GM19238 (cell line): Measurements from ENCODE around the gene FXYD6.

Experiments used
- DNase-seq: peaks from one replicate; pipeline ENCODE4 v3.0.0; 2011; ENCODE audit warnings: low spot score; ENCODE audit not compliant: insufficient read length

The FXYD6 gene

GRCh38 chr11:117887431-117888138, 11.1 kb upstream of the FXYD6 start:
- no peak for DNase-seq

- no peak for DNase-seq
Measured at GRCh38 chr11:117885777-117886176, 9.3 kb upstream of the FXYD6 start.

- no peak for DNase-seq
Measured at GRCh38 chr11:117884994-117885393, 8.5 kb upstream of the FXYD6 start.

- DNase-seq = no peak
Measured at GRCh38 chr11:117883063-117883462, 6.6 kb upstream of the FXYD6 start.

GRCh38 chr11:117882311-117882905, 6.0 kb upstream of the FXYD6 start:
- no peak for DNase-seq

GRCh38 chr11:117881217-117881616, 4.8 kb upstream of the FXYD6 start:
- no peak for DNase-seq

GRCh38 chr11:117879516-117880480, 3.3 kb upstream of the FXYD6 start:
- DNase-seq = no peak

GRCh38 chr11:117878939-117879475, 2.5 kb upstream of the FXYD6 start:
- no peak for DNase-seq

GRCh38 chr11:117878314-117878938, 2.0 kb upstream of the FXYD6 start:
- no peak for DNase-seq

GRCh38 chr11:117877120-117877784, 794 bp upstream of the FXYD6 start:
- no peak for DNase-seq

GRCh38 chr11:117876059-117876340, 458 bp downstream of the FXYD6 start:
- DNase-seq = no peak

GRCh38 chr11:117875382-117876058, 938 bp downstream of the FXYD6 start:
- DNase-seq = no peak

GRCh38 chr11:117874910-117875381, 1.5 kb downstream of the FXYD6 start:
- no peak for DNase-seq

GRCh38 chr11:117874253-117874909, 2.1 kb downstream of the FXYD6 start:
- DNase-seq = no peak

- no peak for DNase-seq
Measured at GRCh38 chr11:117873828-117874125, 2.7 kb downstream of the FXYD6 start.

- no peak for DNase-seq
Measured at GRCh38 chr11:117872975-117873827, 3.3 kb downstream of the FXYD6 start.

- no peak for DNase-seq
Measured at GRCh38 chr11:117872420-117872961, 4.0 kb downstream of the FXYD6 start.

GRCh38 chr11:117871784-117872183, 4.7 kb downstream of the FXYD6 start:
- no peak for DNase-seq

- DNase-seq = no peak
Measured at GRCh38 chr11:117871160-117871559, 5.3 kb downstream of the FXYD6 start.
